HFFc6 (cell line): ENCODE measurements around the gene ATG14. TPM values are rescaled to one million over a fixed set of nuclear protein-coding genes. Genes with fewer than 3 reads are reported as not detected.
A peak's percentile ranks its signal among the peaks of the same experiment; 100 is the strongest.
"Not testable (repeated sequence)": the region's sequence is repeated elsewhere in the genome, so short reads cannot be mapped to it uniquely, and the experiment has no call there.

Experiments
- DNase-seq: peaks from one replicate; pipeline ENCODE4 v3.0.0-alpha.2; 2018
- H3K27ac Mint-ChIP-seq: 2 replicates; pipeline ENCODE4 v1.8.0; 2020; ENCODE audit warnings: mild to moderate bottlenecking, mixed read lengths
- H3K27me3 Mint-ChIP-seq: 2 replicates; pipeline ENCODE4 v1.8.0; 2021; ENCODE audit warnings: mild to moderate bottlenecking, moderate library complexity, mixed read lengths; ENCODE audit not compliant: insufficient read depth
- H3K36me3 Mint-ChIP-seq: 2 replicates; pipeline ENCODE4 v1.8.0; 2021; ENCODE audit warnings: low read depth, mixed read lengths
- H3K4me1 Mint-ChIP-seq: 2 replicates; pipeline ENCODE4 v1.8.0; 2020; ENCODE audit warnings: low read depth, mixed read lengths
- H3K4me3 Mint-ChIP-seq: 2 replicates; pipeline ENCODE4 v1.8.0; 2020; ENCODE audit warnings: mild to moderate bottlenecking, moderate library complexity, mixed read lengths
- H3K9me3 Mint-ChIP-seq: 2 replicates; pipeline ENCODE4 v1.8.0; 2020; ENCODE audit warnings: mild to moderate bottlenecking, mixed read lengths
- CTCF ChIP-seq: fragments of 200-600 bp; sonication (generic); IDR thresholded peaks from 2 replicates; pipeline ENCODE4 v1.5.0; 2021; ENCODE audit warnings: antibody characterized with exemption, mild to moderate bottlenecking
- long read RNA-seq: library from polyadenylated mRNA; unstranded; transcript quantifications from one replicate; pipeline ENCODE4 v2.0.0, GENCODE V29; 2019
- total RNA-seq, 6 experiments: library from RNA; stranded (reverse); fragmentation: NEBNext Ultra II Directional; extraction: Animal tissue kit (Norgen Biotek cat#: 25700); gene quantifications; 2 replicates in 1 of 6; 3 replicates in 5 of 6; pipeline ENCODE4 v1.2.3, GENCODE V29; 2021

ATG14 gene
- total RNA-seq = 1 to 10 TPM; 7.9 to 9.2 (median 8.5) TPM
- long read RNA-seq, partial matches to known transcripts = 4 of 5 reads
- long read RNA-seq, other reads (novel, unspliced or antisense) = 1 of 5 reads

GRCh38 chr14:55411426-55412389 lies at the start of gene ATG14:
ATG14 (minus strand) TSS chr14:55411830; CDS start chr14:55411822, 8 bp downstream.
- Mint-ChIP-seq H3K36me3 (no peaks in the 10 kb centered on the region), H3K27me3 (peaks cover 3% of the 10 kb centered on the region; the same call in 1 of the 2 replicates), H3K4me1 (peaks cover 39% of the 10 kb centered on the region), H3K4me3 (peak within 1 kb of the TSS; percentile 92), H3K27ac (peak within 1 kb of the TSS; percentile 78), H3K9me3 (no peaks in the 10 kb centered on the region)
- peak; percentile 72 for DNase-seq
- TF ChIP-seq CTCF = no peak

GRCh38 chr14:55458800-55459515 lies 47.3 kb upstream of the ATG14 start:
- H3K4me3 Mint-ChIP-seq = no peak overlapping the region; the same call in none of the 2 replicates
- H3K27ac Mint-ChIP-seq = peak overlapping the region; percentile 4; the same call in 1 of the 2 replicates
- no peaks in the 10 kb centered on the region for H3K36me3 Mint-ChIP-seq
- DNase-seq = peak; percentile 41
- peaks cover 34% of the 10 kb centered on the region for H3K4me1 Mint-ChIP-seq
- no peak for TF ChIP-seq CTCF
- H3K27me3 Mint-ChIP-seq = peaks cover 13% of the 10 kb centered on the region
- no peaks in the 10 kb centered on the region for H3K9me3 Mint-ChIP-seq

- no peak for TF ChIP-seq CTCF
- Mint-ChIP-seq H3K4me1 (peaks cover 33% of the 10 kb centered on the region), H3K36me3 (no peaks in the 10 kb centered on the region), H3K9me3 (no peaks in the 10 kb centered on the region), H3K27me3 (peaks cover 13% of the 10 kb centered on the region), H3K4me3 (no peak overlapping the region), H3K27ac (no peak overlapping the region; the same call in 1 of the 2 replicates)
- DNase-seq = no peak
Measured at GRCh38 chr14:55457496-55457895, 45.9 kb upstream of the ATG14 start.

DNA sequence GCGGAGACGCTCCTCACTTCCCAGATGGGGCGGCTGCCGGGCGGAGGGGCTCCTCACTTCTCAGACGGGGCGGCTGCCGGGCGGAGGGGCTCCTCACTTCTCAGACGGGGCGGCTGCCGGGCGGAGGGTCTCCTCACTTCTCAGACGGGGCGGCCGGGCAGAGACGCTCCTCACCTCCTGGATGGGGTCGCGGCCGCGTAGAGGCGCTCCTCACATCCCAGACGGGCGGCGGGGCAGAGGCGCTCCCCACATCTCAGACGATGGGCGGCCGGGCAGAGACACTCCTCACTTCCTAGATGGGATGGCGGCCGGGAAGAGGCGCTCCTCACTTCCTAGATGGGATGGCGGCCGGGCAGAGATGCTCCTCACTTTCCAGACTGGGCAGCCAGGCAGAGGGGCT lies 44.8 kb upstream of the ATG14 start:
- H3K36me3 Mint-ChIP-seq, H3K9me3 Mint-ChIP-seq, H3K4me3 Mint-ChIP-seq, H3K27ac Mint-ChIP-seq, H3K27me3 Mint-ChIP-seq, DNase-seq: not testable (repeated sequence)
- peaks cover 42% of the 10 kb centered on the region for H3K4me1 Mint-ChIP-seq

GRCh38 chr14:55454264-55455002 lies 42.8 kb upstream of the ATG14 start:
- Mint-ChIP-seq H3K27me3 (peaks cover 3% of the 10 kb centered on the region), H3K9me3 (no peaks in the 10 kb centered on the region), H3K4me3 (peak overlapping the region; percentile 41; the same call in 1 of the 2 replicates), H3K4me1 (peaks cover 56% of the 10 kb centered on the region), H3K27ac (peak overlapping the region; percentile 49; the same call in 1 of the 2 replicates), H3K36me3 (no peaks in the 10 kb centered on the region)
- DNase-seq = peak; percentile 45
- TF ChIP-seq CTCF = no peak
